ENCODE measurements around the gene REEP3.

DNA sequence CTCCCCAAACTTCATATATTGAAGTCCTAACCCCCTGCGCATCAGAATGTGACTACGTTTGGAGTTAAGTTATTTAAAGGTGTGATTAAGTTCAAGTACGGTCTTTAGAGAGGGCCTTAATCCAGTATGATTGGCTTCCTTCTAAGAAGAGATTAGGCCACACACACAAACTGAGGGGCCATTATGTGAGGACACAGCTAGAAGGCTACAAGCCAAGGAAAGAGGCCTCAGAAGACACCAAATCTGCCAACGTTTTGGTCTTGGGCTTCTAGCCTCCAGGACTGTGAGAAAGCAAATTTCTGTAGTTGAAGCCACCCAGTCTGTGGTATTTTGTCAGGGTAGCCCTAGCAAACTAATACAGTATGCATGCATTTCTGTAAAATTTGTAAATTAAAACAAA lies 41.7 kb downstream of the REEP3 start:
- TF ChIP-seq POLR2A (IDR thresholded peaks at IDR 0.05; ENCODE audit: low read depth, low read length) = no peak
- no peak for TF ChIP-seq CTCF (conservative IDR thresholded peaks at IDR 0.05; ENCODE audit: low read depth, low read length)

All from IMR-90 (cell line).